Right kidney (tissue), 1 donor: Measurements from ENCODE around the gene ARHGAP32.

Experiments
- DNase-seq: peaks from one replicate; pipeline ENCODE4 v3.0.0-alpha.2; 2016

Gene ARHGAP32

GRCh38 chr11:129115652-129116586 is 76.2 kb downstream of the ARHGAP32 start:
- no peak for DNase-seq

DNA sequence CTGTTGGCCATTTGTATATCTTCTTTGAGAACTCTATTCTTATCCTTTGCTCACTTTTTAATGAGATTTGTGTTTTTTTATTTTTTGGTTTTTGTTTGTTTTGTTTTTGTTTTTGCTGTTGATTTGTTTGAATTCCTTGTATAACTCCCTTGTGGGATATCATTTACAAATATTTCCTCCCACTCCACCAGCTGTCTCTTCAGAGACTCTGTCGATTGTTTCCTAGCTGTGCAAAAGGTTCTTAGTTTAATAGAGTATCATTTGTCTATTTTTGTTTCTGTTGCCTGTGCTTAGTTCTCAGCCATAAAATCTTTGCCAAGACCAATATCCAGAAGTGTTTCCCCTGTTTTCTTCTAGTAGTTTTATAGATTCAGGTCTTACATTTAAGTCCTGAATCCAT is 82.4 kb downstream of the ARHGAP32 start:
- DNase-seq, result no peak

DNA sequence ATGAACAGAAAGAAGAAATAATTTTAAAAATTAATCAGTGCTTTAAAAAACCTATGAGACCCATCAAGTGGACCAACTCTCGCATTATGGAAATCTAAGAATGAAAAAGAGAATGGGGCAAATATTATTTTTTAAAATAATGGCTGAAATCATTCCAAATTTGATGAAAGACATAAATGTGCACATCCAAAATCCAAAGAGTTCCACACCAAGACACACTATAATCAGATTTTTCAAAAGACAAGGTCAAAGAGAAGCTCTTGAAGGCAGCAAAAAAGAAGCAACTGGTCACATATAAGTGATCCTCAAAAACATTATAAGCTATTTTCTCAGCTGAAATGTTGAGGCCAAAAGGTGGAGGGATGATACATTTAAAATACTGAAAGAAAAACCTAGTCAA is 85.3 kb downstream of the ARHGAP32 start:
- DNase-seq, result no peak

GRCh38 chr11:129102756-129103155 is 89.4 kb downstream of the ARHGAP32 start:
- no peak for DNase-seq

- no peak for DNase-seq
Observed at GRCh38 chr11:129102225-129102624, 89.9 kb downstream of the ARHGAP32 start.

DNA sequence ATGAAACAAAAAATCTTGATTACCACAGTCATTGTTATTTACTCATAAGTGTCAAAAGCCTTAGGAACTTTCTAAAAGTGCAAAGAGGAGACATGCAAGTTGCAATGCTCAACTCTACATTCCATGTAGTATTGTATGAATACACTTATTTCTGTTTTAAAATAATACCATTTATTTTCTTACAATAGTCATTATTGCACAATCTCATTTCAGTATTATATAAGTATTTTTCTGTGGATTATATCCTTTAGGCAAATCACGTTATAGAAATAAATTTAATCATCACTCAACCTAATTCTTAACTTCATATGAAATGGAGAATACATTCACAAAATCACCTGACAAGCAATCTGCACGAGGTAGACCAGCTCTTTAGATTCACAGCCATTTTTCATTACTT is 98.8 kb downstream of the ARHGAP32 start:
- DNase-seq, result no peak

DNA sequence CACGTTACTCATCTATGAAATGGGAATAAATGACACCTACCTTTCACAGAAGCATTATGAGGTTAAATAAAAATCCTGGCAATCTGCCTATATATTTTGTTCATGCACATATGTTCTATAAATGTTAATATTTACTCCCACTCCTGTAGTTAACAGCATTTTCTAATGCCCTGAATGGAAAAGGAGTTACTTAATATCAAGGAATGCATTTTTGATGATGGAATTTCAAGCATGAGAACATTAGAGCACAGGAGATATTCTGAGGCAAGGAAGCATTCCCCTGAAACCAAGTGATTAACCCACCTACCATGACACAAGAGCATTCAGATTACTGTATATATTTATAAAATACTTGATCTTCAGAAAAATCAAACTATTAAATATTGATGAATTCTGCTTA is 102.1 kb downstream of the ARHGAP32 start:
- DNase-seq, result no peak

- no peak for DNase-seq
Observed at GRCh38 chr11:129089279-129089678, 102.8 kb downstream of the ARHGAP32 start.

GRCh38 chr11:129086976-129087375 is 105.1 kb downstream of the ARHGAP32 start:
- no peak for DNase-seq

- DNase-seq, result no peak
Observed at GRCh38 chr11:129077191-129077590, 114.9 kb downstream of the ARHGAP32 start.

GRCh38 chr11:129075757-129076156 is 116.4 kb downstream of the ARHGAP32 start:
- no peak for DNase-seq

DNA sequence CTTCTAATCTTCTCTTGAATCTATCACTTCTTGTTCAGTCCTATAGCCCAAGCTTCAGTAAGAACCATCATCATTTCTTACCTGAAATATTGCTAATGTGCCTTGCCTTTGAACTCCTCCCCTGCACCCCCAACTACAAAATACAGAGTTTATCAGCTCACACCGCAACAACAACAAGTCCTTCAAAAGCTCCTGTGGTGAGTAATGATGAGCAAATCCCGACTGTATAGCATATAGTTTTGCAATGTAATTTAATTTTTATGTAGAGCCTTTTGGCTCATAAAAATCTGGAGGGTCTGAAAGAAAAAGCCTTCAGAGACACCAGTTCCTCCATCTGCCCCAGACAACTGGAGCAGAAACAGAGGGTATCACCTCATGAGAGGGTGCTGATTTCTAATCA is 124.7 kb downstream of the ARHGAP32 start:
- no peak for DNase-seq

GRCh38 chr11:129066229-129066628 is 125.9 kb downstream of the ARHGAP32 start:
- DNase-seq, result no peak

DNA sequence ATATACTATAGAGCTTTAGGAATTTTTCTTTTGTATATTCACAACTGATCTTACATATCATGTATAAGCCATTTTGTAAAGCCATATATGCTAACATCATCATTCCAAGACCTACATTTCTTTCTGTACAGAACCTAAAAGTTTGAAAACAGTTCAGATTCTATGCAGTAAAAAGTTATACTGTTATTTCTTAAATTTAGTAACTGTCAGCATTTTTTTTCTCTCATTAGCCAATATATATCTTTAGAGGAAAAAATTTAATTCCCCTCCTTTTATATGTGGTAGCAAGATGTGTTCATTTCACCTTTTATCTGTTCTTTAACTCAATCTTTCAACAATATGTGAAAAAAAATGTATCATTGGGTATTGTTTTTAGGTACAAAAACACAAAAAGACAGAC is 129.0 kb downstream of the ARHGAP32 start:
- DNase-seq, result no peak

GRCh38 chr11:129061492-129062230 is 130.5 kb downstream of the ARHGAP32 start:
- no peak for DNase-seq

- DNase-seq, result no peak
Observed at GRCh38 chr11:129056916-129057315, 135.2 kb downstream of the ARHGAP32 start.

GRCh38 chr11:129055196-129055595 is 136.9 kb downstream of the ARHGAP32 start:
- no peak for DNase-seq

DNA sequence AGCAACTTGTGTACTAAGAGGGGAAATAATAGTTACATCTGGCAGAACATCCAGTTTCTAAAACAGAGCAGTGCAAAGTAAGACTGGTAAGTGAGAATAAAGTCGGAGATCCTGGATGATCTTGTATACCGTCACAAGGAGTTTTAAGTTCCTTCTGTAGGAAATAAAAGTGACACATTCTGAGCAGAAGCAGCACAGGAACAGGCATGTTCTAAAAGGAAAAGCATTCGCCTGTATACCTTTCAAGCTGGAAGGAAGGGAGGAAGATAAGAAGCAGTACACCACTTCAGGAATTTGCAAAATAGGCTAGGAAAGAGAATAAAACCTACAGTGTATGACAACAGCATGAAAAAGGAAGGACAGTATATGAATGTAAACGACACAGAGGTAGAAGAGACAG is 143.2 kb downstream of the ARHGAP32 start:
- DNase-seq, result no peak

DNA sequence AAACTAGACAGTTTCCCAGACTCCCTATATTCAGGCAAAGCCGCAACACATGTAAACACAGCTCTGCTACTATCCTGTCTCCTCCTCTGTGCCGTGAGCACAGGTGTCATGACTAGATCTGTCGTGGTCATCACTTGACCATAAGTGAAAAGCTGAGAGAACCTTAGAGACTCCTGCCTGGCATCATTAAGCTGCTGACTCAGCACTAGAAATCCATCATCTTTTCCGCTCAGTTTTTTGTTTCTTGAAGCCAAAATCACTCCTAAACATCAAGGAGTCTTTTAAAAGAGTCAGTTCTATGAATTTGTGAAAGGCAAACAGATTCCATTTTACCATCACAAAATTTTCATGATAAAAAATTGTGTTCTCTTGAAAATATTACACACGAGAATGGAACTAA is 147.0 kb downstream of the ARHGAP32 start:
- no peak for DNase-seq

GRCh38 chr11:129042503-129042902 is 149.6 kb downstream of the ARHGAP32 start:
- DNase-seq, result no peak

DNA sequence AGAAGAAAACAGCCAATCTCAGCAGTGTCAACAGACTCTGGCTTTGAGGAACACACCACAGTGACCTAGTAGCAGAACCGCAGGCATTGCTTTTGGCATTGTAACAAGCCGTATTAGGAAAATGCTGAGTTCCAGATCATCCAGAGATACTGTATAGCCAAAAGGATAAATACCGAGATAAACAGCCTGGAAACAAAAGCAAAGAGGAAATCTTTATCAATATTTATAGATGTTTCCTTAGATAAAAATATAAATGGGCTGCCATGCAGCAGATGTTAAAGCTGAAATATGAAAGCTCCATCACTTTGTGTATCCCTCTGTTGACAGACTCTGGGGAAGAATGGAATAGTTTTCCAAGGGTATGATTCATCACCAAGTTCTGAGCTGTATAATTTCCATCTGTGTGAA is 150.5 kb downstream of the ARHGAP32 start:
- no peak for DNase-seq

- DNase-seq, result no peak
Observed at GRCh38 chr11:129040934-129041333, 151.2 kb downstream of the ARHGAP32 start.

DNA sequence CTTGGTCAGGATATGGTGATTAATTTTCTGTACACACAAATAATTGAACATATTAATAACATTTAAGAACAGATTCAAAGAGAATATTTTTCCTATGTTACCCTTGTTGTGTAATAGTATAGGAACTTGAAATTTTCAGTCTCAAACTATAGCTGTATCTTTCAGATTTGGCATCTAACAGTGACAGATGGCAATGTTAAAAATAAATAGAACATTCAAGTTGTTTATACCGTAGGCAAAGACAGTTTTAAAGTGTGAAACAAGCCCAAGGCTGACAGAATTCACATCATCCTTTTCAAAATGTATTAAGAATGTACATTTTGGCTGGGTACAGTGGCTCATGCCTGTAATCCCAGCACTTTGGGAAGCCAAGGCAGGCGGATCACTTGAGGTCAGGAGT is 156.9 kb downstream of the ARHGAP32 start:
- no peak for DNase-seq

DNA sequence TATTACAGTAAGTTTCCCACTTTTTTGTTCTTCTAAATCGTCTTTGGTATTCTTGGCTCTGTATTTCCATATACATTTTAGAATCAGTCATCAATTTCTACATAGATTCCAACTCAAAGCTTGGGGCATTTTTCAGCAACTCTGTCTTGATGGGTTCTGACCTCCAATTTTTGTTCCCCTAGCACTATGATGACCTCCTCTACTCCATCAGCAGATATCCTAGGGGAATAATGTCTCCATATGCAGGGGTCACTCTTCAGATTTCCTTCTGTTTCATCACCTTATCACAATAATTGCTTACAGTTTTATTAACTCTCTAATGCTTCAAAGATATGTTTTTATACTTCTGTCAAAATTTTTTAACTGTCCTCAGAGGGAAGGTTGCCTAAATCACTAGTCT is 158.1 kb downstream of the ARHGAP32 start:
- no peak for DNase-seq
